Mesendoderm (in vitro differentiated cells): ENCODE data around the gene LDLRAD2.

Source experiments
- DNase-seq: peaks from one replicate; pipeline ENCODE4 v3.0.0; 2013
- H2AK5ac ChIP-seq: 2 replicates; pipeline ENCODE4 v1.6.1; 2013; ENCODE audit warnings: low read length, inconsistent platforms
- H2BK120ac ChIP-seq: 2 replicates; pipeline ENCODE4 v1.6.1; 2013; ENCODE audit warnings: low read depth, mild to moderate bottlenecking, low read length, moderate library complexity, mixed read lengths
- H2BK15ac ChIP-seq: replicated peaks from 2 replicates; pipeline ENCODE4 v1.6.1; 2013; ENCODE audit warnings: low read depth, mild to moderate bottlenecking, moderate library complexity
- H2BK5ac ChIP-seq: 2 replicates; pipeline ENCODE4 v1.6.1; 2013; ENCODE audit warnings: low read length, inconsistent platforms
- H3K18ac ChIP-seq: 2 replicates; pipeline ENCODE4 v1.6.1; 2013; ENCODE audit warnings: mild to moderate bottlenecking, low read length, mixed read lengths
- H3K23ac ChIP-seq: one replicate; pipeline ENCODE4 v1.6.1; 2013; ENCODE audit warnings: low read length
- H3K27ac ChIP-seq: 2 replicates; pipeline ENCODE4 v1.5.1; 2013; ENCODE audit warnings: low read depth, mild to moderate bottlenecking, inconsistent platforms, low read length, moderate library complexity
- H3K27me3 ChIP-seq: 2 replicates; pipeline ENCODE4 v1.6.1; 2013; ENCODE audit warnings: low read length, control low read depth, mild to moderate bottlenecking, inconsistent platforms; ENCODE audit not compliant: insufficient read depth, poor library complexity
- H3K36me3 ChIP-seq: 2 replicates; pipeline ENCODE4 v1.6.1; 2013; ENCODE audit warnings: low read length, inconsistent platforms; ENCODE audit not compliant: control insufficient read depth, insufficient read depth
- H3K4ac ChIP-seq: one replicate; pipeline ENCODE4 v1.6.1; 2013; ENCODE audit warnings: low read depth, mild to moderate bottlenecking, low read length, moderate library complexity
- H3K4me1 ChIP-seq: 2 replicates; pipeline ENCODE4 v1.6.1; 2013; ENCODE audit warnings: low read depth, low read length, inconsistent platforms; ENCODE audit not compliant: control insufficient read depth
- H3K4me2 ChIP-seq: 2 replicates; pipeline ENCODE4 v1.6.1; 2013; ENCODE audit warnings: low read length
- H3K4me3 ChIP-seq: 2 replicates; pipeline ENCODE4 v1.5.1; 2013; ENCODE audit warnings: mild to moderate bottlenecking, low read length
- H3K56ac ChIP-seq: one replicate; pipeline ENCODE4 v1.6.1; 2013; ENCODE audit warnings: low read length
- H3K79me1 ChIP-seq: 2 replicates; pipeline ENCODE4 v1.6.1; 2013; ENCODE audit warnings: low read length, inconsistent platforms
- H3K79me2 ChIP-seq: 2 replicates; pipeline ENCODE4 v1.6.1; 2013; ENCODE audit warnings: mild to moderate bottlenecking, low read length; ENCODE audit not compliant: control insufficient read depth, insufficient read depth
- H3K9ac ChIP-seq: 2 replicates; pipeline ENCODE4 v1.6.1; 2013; ENCODE audit warnings: low read length, inconsistent platforms
- H4K5ac ChIP-seq: one replicate; pipeline ENCODE4 v1.6.1; 2013; ENCODE audit warnings: low read length
- H4K8ac ChIP-seq: one replicate; pipeline ENCODE4 v1.6.1; 2013; ENCODE audit warnings: low read depth, mild to moderate bottlenecking, control low read depth, low read length, moderate library complexity
- WGBS: extraction: QIAGEN DNeasy Blood & Tissue Kit; methylation state at CpG from one replicate; pipeline ENCODE4 v1.1.7; 2013; ENCODE audit warnings: low lambda C conversion rate, missing lambda C conversion rate; ENCODE audit not compliant: insufficient coverage; ENCODE audit errors: extremely low coverage; 5-methylcytosine and 5-hydroxymethylcytosine counted together

Gene LDLRAD2

DNA sequence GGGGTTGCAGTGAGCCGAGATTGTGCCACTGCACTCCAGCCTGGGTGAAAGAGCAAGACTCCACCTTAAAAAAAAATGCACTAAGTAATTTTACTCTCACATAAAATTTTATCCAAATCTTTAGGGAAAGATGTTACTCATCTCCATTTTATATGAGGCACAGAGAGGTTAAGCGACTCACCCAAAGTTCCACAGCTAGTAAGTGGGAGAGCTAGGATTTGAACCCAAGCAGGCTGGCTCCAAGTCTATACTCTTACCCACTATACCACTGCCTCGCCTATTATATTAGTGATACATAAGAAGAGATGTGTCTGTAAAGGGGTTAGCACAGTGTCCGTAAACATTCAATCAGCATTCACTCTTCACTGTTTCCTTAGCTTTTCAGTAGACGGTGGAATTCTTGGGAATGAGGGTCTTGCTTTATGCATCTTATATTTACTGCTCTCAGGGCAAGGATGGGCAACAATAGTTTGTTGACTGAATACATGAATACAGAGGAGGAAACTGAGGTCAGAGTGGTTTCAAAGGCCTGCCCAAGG, 15.1 kb downstream of the LDLRAD2 start:
- no peak for DNase-seq
- no peak overlapping the region for H3K4ac ChIP-seq
- no peaks in the 10 kb centered on the region for H3K79me2 ChIP-seq
- H3K27ac ChIP-seq, result no peak overlapping the region
- no peak overlapping the region for H3K56ac ChIP-seq
- H4K8ac ChIP-seq, result no peak overlapping the region
- peaks cover 9% of the 10 kb centered on the region for H3K36me3 ChIP-seq
- H3K18ac ChIP-seq, result no peak overlapping the region
- no peak overlapping the region for H2BK5ac ChIP-seq
- no peaks in the 10 kb centered on the region for H3K4me1 ChIP-seq
- H3K27me3 ChIP-seq, result no peaks in the 10 kb centered on the region
- no peak overlapping the region for H2AK5ac ChIP-seq
- no peak overlapping the region for H4K5ac ChIP-seq
- no peak overlapping the region for H3K23ac ChIP-seq
- H3K9ac ChIP-seq, result no peak overlapping the region
- no peak overlapping the region for H2BK15ac ChIP-seq
- no peak overlapping the region for H3K4me2 ChIP-seq
- no peak overlapping the region for H3K4me3 ChIP-seq
- no peaks in the 10 kb centered on the region for H3K79me1 ChIP-seq
- no peak overlapping the region for H2BK120ac ChIP-seq
- WGBS, result no CpG with 5 or more reads among the region's 5 CpGs

GRCh38 chr1:21828075-21828474, 16.0 kb downstream of the LDLRAD2 start:
- no peak overlapping the region for H3K18ac ChIP-seq
- H4K5ac ChIP-seq, result no peak overlapping the region
- no peak overlapping the region for H4K8ac ChIP-seq
- no peak overlapping the region for H3K4ac ChIP-seq
- no peak for DNase-seq
- H2BK15ac ChIP-seq, result no peak overlapping the region
- H3K27me3 ChIP-seq, result no peaks in the 10 kb centered on the region
- no peak overlapping the region for H3K4me2 ChIP-seq
- no peak overlapping the region for H3K23ac ChIP-seq
- H3K79me2 ChIP-seq, result no peaks in the 10 kb centered on the region
- H3K56ac ChIP-seq, result no peak overlapping the region
- no peak overlapping the region for H3K27ac ChIP-seq
- H3K9ac ChIP-seq, result no peak overlapping the region
- WGBS, result no CpG with 5 or more reads among the region's 13 CpGs
- no peaks in the 10 kb centered on the region for H3K4me1 ChIP-seq
- H3K4me3 ChIP-seq, result no peak overlapping the region
- no peak overlapping the region for H2BK120ac ChIP-seq
- H3K79me1 ChIP-seq, result no peaks in the 10 kb centered on the region
- H2AK5ac ChIP-seq, result no peak overlapping the region
- peaks cover 9% of the 10 kb centered on the region for H3K36me3 ChIP-seq
- no peak overlapping the region for H2BK5ac ChIP-seq

- H2BK120ac ChIP-seq, result no peak overlapping the region
- H4K8ac ChIP-seq, result no peak overlapping the region
- H3K36me3 ChIP-seq, result peaks cover 9% of the 10 kb centered on the region
- H3K27me3 ChIP-seq, result no peaks in the 10 kb centered on the region
- H3K4me1 ChIP-seq, result no peaks in the 10 kb centered on the region
- H4K5ac ChIP-seq, result no peak overlapping the region
- no peak overlapping the region for H3K4ac ChIP-seq
- no peak for DNase-seq
- no peaks in the 10 kb centered on the region for H3K79me1 ChIP-seq
- H3K56ac ChIP-seq, result no peak overlapping the region
- H3K27ac ChIP-seq, result no peak overlapping the region
- no peak overlapping the region for H3K18ac ChIP-seq
- H3K23ac ChIP-seq, result no peak overlapping the region
- no peak overlapping the region for H2BK5ac ChIP-seq
- no peaks in the 10 kb centered on the region for H3K79me2 ChIP-seq
- no CpG with 5 or more reads among the region's 28 CpGs for WGBS
- H3K9ac ChIP-seq, result no peak overlapping the region
- no peak overlapping the region for H3K4me2 ChIP-seq
- no peak overlapping the region for H3K4me3 ChIP-seq
- H2AK5ac ChIP-seq, result no peak overlapping the region
- H2BK15ac ChIP-seq, result no peak overlapping the region
These were observed 16.6 kb downstream of the LDLRAD2 start for GRCh38 chr1:21828506-21829210.

- Histone ChIP-seq H3K4me2 (no peak overlapping the region), H3K79me2 (no peaks in the 10 kb centered on the region), H2AK5ac (no peak overlapping the region), H3K18ac (no peak overlapping the region), H4K8ac (no peak overlapping the region), H3K36me3 (peaks cover 11% of the 10 kb centered on the region), H3K27ac (no peak overlapping the region), H3K79me1 (no peaks in the 10 kb centered on the region), H3K23ac (no peak overlapping the region), H3K4me3 (no peak overlapping the region), H3K27me3 (no peaks in the 10 kb centered on the region), H2BK15ac (no peak overlapping the region), H3K4ac (no peak overlapping the region), H3K4me1 (no peaks in the 10 kb centered on the region), H2BK120ac (no peak overlapping the region), H4K5ac (no peak overlapping the region), H3K56ac (no peak overlapping the region), H3K9ac (no peak overlapping the region), H2BK5ac (no peak overlapping the region)
- WGBS, result no CpG with 5 or more reads among the region's 17 CpGs
- no peak for DNase-seq
These were observed 17.2 kb downstream of the LDLRAD2 start for GRCh38 chr1:21829294-21829693.

GRCh38 chr1:21830792-21831453, 18.9 kb downstream of the LDLRAD2 start:
- Histone ChIP-seq H3K23ac (no peak overlapping the region), H4K5ac (no peak overlapping the region), H3K27ac (no peak overlapping the region), H3K4me3 (no peak overlapping the region), H3K27me3 (no peaks in the 10 kb centered on the region), H3K9ac (no peak overlapping the region), H3K4ac (no peak overlapping the region), H2BK120ac (no peak overlapping the region), H3K56ac (no peak overlapping the region), H3K36me3 (peaks cover 16% of the 10 kb centered on the region), H3K79me1 (no peaks in the 10 kb centered on the region), H3K18ac (no peak overlapping the region), H3K79me2 (no peaks in the 10 kb centered on the region), H2AK5ac (no peak overlapping the region), H3K4me2 (no peak overlapping the region), H3K4me1 (no peaks in the 10 kb centered on the region), H2BK15ac (no peak overlapping the region), H4K8ac (no peak overlapping the region), H2BK5ac (no peak overlapping the region)
- no CpG with 5 or more reads among the region's 23 CpGs for WGBS
- no peak for DNase-seq
